ENCODE results near the gene MX2. TPM values are rescaled to one million over a fixed set of nuclear protein-coding genes. Genes with fewer than 3 reads are reported as not detected.

MX2 gene
- total RNA-seq, 4 donors from 2014 or later: 6.7 to 17.5 (median 9.5) TPM

DNA sequence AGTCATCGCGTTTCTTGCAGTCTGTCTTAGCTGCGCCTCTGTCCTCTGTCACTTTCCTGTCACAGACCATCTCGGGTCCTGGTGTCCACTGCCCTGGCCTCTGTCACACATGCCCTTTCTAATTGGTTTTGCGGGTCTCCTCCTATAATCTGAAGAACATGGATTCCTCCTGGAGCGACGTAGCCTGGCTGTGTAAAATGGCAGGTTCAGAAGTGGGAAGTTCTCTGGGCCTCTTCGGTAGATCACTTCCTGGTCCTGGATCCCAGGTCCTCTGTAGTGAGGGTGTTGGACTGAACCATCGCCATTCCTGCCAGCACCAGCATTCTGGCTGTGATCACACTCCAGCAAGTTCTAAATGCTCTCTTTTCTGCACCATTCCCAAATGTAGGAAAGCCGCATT lies 44.4 kb upstream of the MX2 start:
- Histone ChIP-seq H3K36me3 (no peaks in the 10 kb centered on the region), H3K27ac (peak overlapping the region in 1 of 4 donors; percentile 78), H3K4me3 (peak overlapping the region in 1 of 4 donors; percentile 44), H3K27me3 (peaks cover 0 to 27% of the 10 kb centered on the region in 2 donors), H3K4me1 (peaks cover 0 to 14% (median 6%) of the 10 kb centered on the region in 4 donors), H3K9me3 (no peaks in the 10 kb centered on the region)
- 76 to 85% methylated on average over 10 of the region's 10 CpGs for WGBS, 2 donors
- DNase-seq (ENCODE audit: low spot score in 2 of 2): no peak
- no peak for TF ChIP-seq EP300 (IDR thresholded peaks at IDR 0.05)
- no peak for TF ChIP-seq CTCF (IDR thresholded peaks at IDR 0.05)
- no peak for TF ChIP-seq POLR2A (IDR thresholded peaks at IDR 0.05)

- TF ChIP-seq POLR2A (IDR thresholded peaks at IDR 0.05) (no peak), CTCF (IDR thresholded peaks at IDR 0.05) (no peak), EP300 (IDR thresholded peaks at IDR 0.05) (no peak)
- Histone ChIP-seq H3K4me1 (peaks cover 0 to 14% (median 6%) of the 10 kb centered on the region in 4 donors), H3K36me3 (no peaks in the 10 kb centered on the region), H3K27me3 (peaks cover 0 to 27% of the 10 kb centered on the region in 2 donors), H3K27ac (no peak overlapping the region), H3K9me3 (no peaks in the 10 kb centered on the region), H3K4me3 (no peak overlapping the region)
- WGBS, 2 donors: 88 to 93% methylated on average over 9 of the region's 9 CpGs
- DNase-seq (ENCODE audit: low spot score in 2 of 2): no peak
Measured at GRCh38 chr21:41318218-41318617, 43.6 kb upstream of the MX2 start.

DNA sequence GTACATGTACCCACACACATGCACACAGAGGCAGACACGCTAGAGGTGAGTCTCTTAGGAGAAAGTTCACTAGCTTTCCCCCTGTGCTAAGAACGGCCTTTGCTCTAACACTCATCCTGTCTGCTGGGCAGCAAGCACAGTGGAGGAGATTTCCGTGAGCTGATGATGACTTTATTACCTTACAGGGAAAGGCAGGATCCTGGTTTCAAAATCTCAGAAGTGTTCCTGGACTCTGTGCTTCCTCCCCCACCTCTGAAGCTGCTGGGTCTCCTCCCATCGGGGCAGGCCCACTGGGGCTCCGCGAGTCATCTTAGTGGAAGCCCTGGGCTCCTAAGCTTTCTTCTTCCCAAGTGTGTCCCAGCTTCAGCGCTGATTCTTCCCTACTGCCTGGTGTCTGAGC lies 42.6 kb upstream of the MX2 start:
- Histone ChIP-seq H3K9me3 (no peaks in the 10 kb centered on the region), H3K36me3 (no peaks in the 10 kb centered on the region), H3K4me1 (peaks cover 0 to 14% (median 6%) of the 10 kb centered on the region in 4 donors), H3K4me3 (no peak overlapping the region), H3K27me3 (peaks cover 0 to 27% of the 10 kb centered on the region in 2 donors), H3K27ac (no peak overlapping the region)
- no peak for DNase-seq (ENCODE audit: low spot score in 2 of 2)
- 84 to 89% methylated on average over 7 of the region's 7 CpGs for WGBS, 2 donors
- TF ChIP-seq CTCF (IDR thresholded peaks at IDR 0.05): no peak
- no peak for TF ChIP-seq POLR2A (IDR thresholded peaks at IDR 0.05)
- no peak for TF ChIP-seq EP300 (IDR thresholded peaks at IDR 0.05)

GRCh38 chr21:41321211-41321907 lies 40.5 kb upstream of the MX2 start:
- TF ChIP-seq EP300 (IDR thresholded peaks at IDR 0.05) (no peak), POLR2A (IDR thresholded peaks at IDR 0.05) (no peak), CTCF (IDR thresholded peaks at IDR 0.05) (no peak)
- no peak overlapping the region for H3K27ac ChIP-seq
- no peak for DNase-seq (ENCODE audit: low spot score in 2 of 2)
- H3K4me1 ChIP-seq: peaks cover 0 to 9% (median 5%) of the 10 kb centered on the region in 4 donors
- H3K4me3 ChIP-seq: no peak overlapping the region
- peaks cover 0 to 15% of the 10 kb centered on the region in 2 donors for H3K27me3 ChIP-seq
- no peaks in the 10 kb centered on the region for H3K36me3 ChIP-seq
- 88 to 90% methylated on average over 19 of the region's 20 CpGs for WGBS, 2 donors
- no peaks in the 10 kb centered on the region for H3K9me3 ChIP-seq

DNA sequence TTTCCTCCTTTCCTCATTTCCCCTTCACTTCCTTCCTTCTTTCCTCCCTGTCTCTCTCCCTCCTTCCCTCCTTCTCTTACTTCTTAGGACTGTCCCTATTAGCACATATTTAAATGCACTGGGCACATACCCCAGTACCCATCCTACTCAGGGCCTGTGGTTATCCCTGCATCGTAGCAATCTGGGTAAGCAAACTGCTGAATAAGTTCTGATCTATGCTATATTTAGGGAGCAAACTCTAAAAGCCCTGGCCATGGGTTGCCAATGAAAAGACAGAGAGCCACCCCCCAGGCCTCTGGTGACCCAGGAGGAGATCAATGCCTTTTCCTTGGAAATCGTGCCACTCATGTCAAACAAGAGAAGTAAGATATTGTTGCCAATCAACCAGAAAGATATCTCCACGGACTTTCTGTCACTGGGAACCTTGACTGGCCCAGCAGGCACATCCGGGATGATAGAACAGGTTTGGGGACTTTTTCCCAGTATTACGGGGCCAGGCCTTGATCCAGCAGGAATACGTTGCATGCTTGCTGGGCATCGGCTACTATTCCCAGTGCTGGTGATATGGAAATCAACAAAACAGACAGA lies 39.8 kb upstream of the MX2 start:
- no peak overlapping the region for H3K4me3 ChIP-seq
- H3K9me3 ChIP-seq: no peaks in the 10 kb centered on the region
- H3K4me1 ChIP-seq: peaks cover 0 to 3% (median under 1%) of the 10 kb centered on the region in 4 donors
- TF ChIP-seq EP300 (IDR thresholded peaks at IDR 0.05): no peak
- no peak for TF ChIP-seq POLR2A (IDR thresholded peaks at IDR 0.05)
- no peak for TF ChIP-seq CTCF (IDR thresholded peaks at IDR 0.05)
- WGBS, 2 donors: 85 to 86% methylated on average over 7 of the region's 7 CpGs
- peaks cover 0 to 8% of the 10 kb centered on the region in 2 donors for H3K27me3 ChIP-seq
- no peaks in the 10 kb centered on the region for H3K36me3 ChIP-seq
- no peak for DNase-seq (ENCODE audit: low spot score in 2 of 2)
- H3K27ac ChIP-seq: no peak overlapping the region

Data from tibial nerve (tissue), 4 donors.